CD14-positive monocyte (primary cell): ENCODE data around the gene ELAC1. TPM values are rescaled to one million over a fixed set of nuclear protein-coding genes. Genes with fewer than 3 reads are reported as not detected.

ENCODE experiments used
- DNase-seq, 3 donors: peaks; one replicate each; pipeline ENCODE4 v3.0.0-alpha.2; 2011 to 2022
- H2AFZ ChIP-seq: 2 replicates; pipeline ENCODE4 v1.6.0; 2012; ENCODE audit warnings: mild to moderate bottlenecking, low read depth, low read length, inconsistent platforms; ENCODE audit not compliant: insufficient read depth, poor library complexity, severe bottlenecking
- H3K27ac ChIP-seq, 2 donors: 1 replicate in 1 of 2; 2 replicates in 1 of 2; pipeline ENCODE4 v1.5.1; 2012 to 2013; ENCODE audit warnings: low read length in 2 of 2, control low read depth in 1 of 2, inconsistent platforms in 1 of 2, low read depth in 1 of 2, mild to moderate bottlenecking in 1 of 2
- H3K27me3 ChIP-seq, 2 donors: one replicate each; pipeline versions ENCODE4 v1.6.0 to v1.6.1; 2011 to 2013; ENCODE audit warnings: low read length in 2 of 2; ENCODE audit not compliant: control insufficient read depth in 2 of 2, insufficient read depth in 2 of 2
- H3K36me3 ChIP-seq, 2 donors: replicated peaks in 1 of 2; 1 replicate in 1 of 2; 2 replicates in 1 of 2; pipeline versions ENCODE4 v1.5.1 to v1.6.1; 2012 to 2013; ENCODE audit warnings: low read length in 2 of 2, control low read depth in 1 of 2, inconsistent platforms in 1 of 2, mild to moderate bottlenecking in 1 of 2; ENCODE audit not compliant: insufficient read depth in 2 of 2, control insufficient read depth in 1 of 2
- H3K4me1 ChIP-seq, 2 donors: 1 replicate in 1 of 2; 2 replicates in 1 of 2; pipeline versions ENCODE4 v1.5.1 to v1.6.1; 2012 to 2013; ENCODE audit warnings: low read length in 2 of 2, control low read depth in 1 of 2, inconsistent platforms in 1 of 2, mild to moderate bottlenecking in 1 of 2, moderate library complexity in 1 of 2; ENCODE audit not compliant: insufficient read depth in 2 of 2, control insufficient read depth in 1 of 2
- H3K4me2 ChIP-seq: replicated peaks from 2 replicates; pipeline ENCODE3; 2012; ENCODE audit warnings: low read length, moderate library complexity, mild to moderate bottlenecking; ENCODE audit not compliant: poor library complexity, severe bottlenecking; ENCODE audit errors: extremely low read depth
- H3K4me3 ChIP-seq, 3 experiments: fragments of 200-600 bp in 1 of 3; sonication (generic) in 1 of 3; replicated peaks in 1 of 3; 1 replicate in 2 of 3; 2 replicates in 1 of 3; pipeline ENCODE4 v1.5.1; 2011 to 2013; ENCODE audit warnings: low read length in 3 of 3, mild to moderate bottlenecking in 3 of 3, control low read depth in 2 of 3, low read depth in 2 of 3, inconsistent platforms in 1 of 3, moderate library complexity in 1 of 3
- H3K79me2 ChIP-seq: 2 replicates; pipeline ENCODE4 v1.6.0; 2012; ENCODE audit warnings: mild to moderate bottlenecking, control low read depth, inconsistent platforms, low read length, moderate library complexity; ENCODE audit not compliant: insufficient read depth
- H3K9ac ChIP-seq: 2 replicates; pipeline ENCODE4 v1.6.0; 2017; ENCODE audit warnings: low read length, mild to moderate bottlenecking; ENCODE audit not compliant: insufficient read depth, poor library complexity, severe bottlenecking
- H3K9me3 ChIP-seq, 2 donors: replicated peaks in 1 of 2; 1 replicate in 1 of 2; 2 replicates in 1 of 2; pipeline versions ENCODE4 v1.5.1 to v1.6.1; 2012 to 2013; ENCODE audit warnings: low read length in 2 of 2, control low read depth in 1 of 2; ENCODE audit not compliant: control insufficient read depth in 1 of 2, insufficient read depth in 1 of 2
- H4K20me1 ChIP-seq: 2 replicates; pipeline ENCODE4 v1.6.0; 2012; ENCODE audit warnings: mild to moderate bottlenecking, low read length, control low read depth, moderate library complexity; ENCODE audit not compliant: insufficient read depth
- H3K27ac Mint-ChIP-seq, 7 donors: one replicate each; pipeline ENCODE4 v1.8.0; 2020; ENCODE audit warnings: mild to moderate bottlenecking in 7 of 7, mixed read lengths in 7 of 7, moderate library complexity in 6 of 7, inconsistent platforms in 2 of 7
- H3K27me3 Mint-ChIP-seq, 3 donors: one replicate each; pipeline ENCODE4 v1.8.0; 2021 to 2022; ENCODE audit warnings: low read depth in 3 of 3, mild to moderate bottlenecking in 3 of 3, mixed read lengths in 3 of 3, moderate library complexity in 3 of 3, inconsistent platforms in 1 of 3
- H3K36me3 Mint-ChIP-seq, 2 donors: one replicate each; pipeline ENCODE4 v1.8.0; 2020; ENCODE audit warnings: mixed read lengths in 2 of 2, inconsistent platforms in 1 of 2, mild to moderate bottlenecking in 1 of 2
- H3K4me1 Mint-ChIP-seq: one replicate; pipeline ENCODE4 v1.8.0; 2020; ENCODE audit warnings: mild to moderate bottlenecking, mixed read lengths
- H3K4me3 Mint-ChIP-seq, 2 donors: one replicate each; pipeline ENCODE4 v1.8.0; 2020; ENCODE audit warnings: mild to moderate bottlenecking in 2 of 2, mixed read lengths in 2 of 2, moderate library complexity in 1 of 2
- H3K9me3 Mint-ChIP-seq, 7 donors: one replicate each; pipeline ENCODE4 v1.8.0; 2020 to 2022; ENCODE audit warnings: mixed read lengths in 7 of 7, mild to moderate bottlenecking in 6 of 7, moderate library complexity in 6 of 7, inconsistent platforms in 2 of 7
- CTCF ChIP-seq: fragments of 200-600 bp; IDR thresholded peaks from one replicate; pipeline ENCODE4 v1.8.0; 2022; ENCODE audit warnings: antibody characterized with exemption, mild to moderate bottlenecking
- WGBS: methylation state at CpG from one replicate; pipeline ENCODE4 v1.1.5; 2013; ENCODE audit warnings: missing lambda C conversion rate; ENCODE audit not compliant: insufficient coverage; 5-methylcytosine and 5-hydroxymethylcytosine counted together
- intact Hi-C, 2 donors: fragments of 100-400 bp; cut with micrococcal nuclease; formaldehyde crosslinking; loops; one replicate each; pipeline versions ENCODE4 v1.15.0 to v1.15.1; 2023
- polyA plus RNA-seq, 3 donors: library from polyadenylated mRNA; depleted of rRNA in 1 of 3; unstranded in 2 of 3; stranded (reverse) in 1 of 3; fragments of 300-500 nt in 2 of 3; fragments of >200 nt in 1 of 3; fragmentation: Illumina TruSeq in 2 of 3; gene quantifications; 1 replicate in 2 of 3; 2 replicates in 1 of 3; pipeline ENCODE4 v1.2.3, GENCODE V29; 2012 to 2021

Gene ELAC1
- polyA plus RNA-seq, 3 donors, result 2.6 to 11.5 (median 4.5) TPM

- no peak overlapping the region for H3K27ac ChIP-seq
- no peaks in the 10 kb centered on the region for H4K20me1 ChIP-seq
- H3K36me3 ChIP-seq, result peaks cover 88 to 98% of the 10 kb centered on the region in 2 donors
- no peak for TF ChIP-seq CTCF
- H3K9ac ChIP-seq, result no peak overlapping the region
- no peaks in the 10 kb centered on the region for H3K4me1 ChIP-seq
- no peaks in the 10 kb centered on the region for H3K27me3 ChIP-seq
- H3K9me3 Mint-ChIP-seq, result peaks cover 0 to 4% (median 1%) of the 10 kb centered on the region in 7 donors
- H3K79me2 ChIP-seq, result no peaks in the 10 kb centered on the region
- no peak overlapping the region for H2AFZ ChIP-seq
- no peak overlapping the region for H3K27ac Mint-ChIP-seq
- WGBS, result 100% methylated on average over 1 of the region's 2 CpGs
- no peaks in the 10 kb centered on the region for H3K9me3 ChIP-seq
- peaks cover 83 to 92% of the 10 kb centered on the region in 2 donors for H3K36me3 Mint-ChIP-seq
- no peak overlapping the region for H3K4me3 Mint-ChIP-seq
- intact Hi-C loops, result no loop called here
- H3K4me3 ChIP-seq, result no peak overlapping the region
- no peak overlapping the region for H3K4me2 ChIP-seq
- H3K4me1 Mint-ChIP-seq, result no peaks in the 10 kb centered on the region
- no peak for DNase-seq
- no peaks in the 10 kb centered on the region for H3K27me3 Mint-ChIP-seq
Measured at GRCh38 chr18:50924372-50924771, 43.5 kb upstream of the ELAC1 start.

- Histone ChIP-seq H3K4me2 (no peak overlapping the region), H3K9ac (no peak overlapping the region), H3K4me3 (no peak overlapping the region), H3K27me3 (no peaks in the 10 kb centered on the region), H3K9me3 (no peaks in the 10 kb centered on the region), H4K20me1 (peaks cover 4% of the 10 kb centered on the region), H3K4me1 (no peaks in the 10 kb centered on the region), H3K36me3 (peaks cover 68 to 95% of the 10 kb centered on the region in 2 donors), H2AFZ (no peak overlapping the region), H3K27ac (no peak overlapping the region), H3K79me2 (no peaks in the 10 kb centered on the region)
- intact Hi-C loops, result no loop called here
- DNase-seq, result no peak
- Mint-ChIP-seq H3K4me3 (no peak overlapping the region), H3K4me1 (no peaks in the 10 kb centered on the region), H3K27ac (no peak overlapping the region), H3K36me3 (peaks cover 75 to 86% of the 10 kb centered on the region in 2 donors), H3K27me3 (no peaks in the 10 kb centered on the region), H3K9me3 (peaks cover 0 to 4% (median 1%) of the 10 kb centered on the region in 7 donors)
- no peak for TF ChIP-seq CTCF
Measured at GRCh38 chr18:50926521-50926920, 41.3 kb upstream of the ELAC1 start.
